HepG2 (cell line): Measurements from ENCODE around the gene CNTN4. TPM values are rescaled to one million over a fixed set of nuclear protein-coding genes. Genes with fewer than 3 reads are reported as not detected.

Source experiments
- AGO1 ChIP-seq: fragments of 200-400 bp; formaldehyde crosslinking; IDR thresholded peaks from 2 replicates; pipeline ENCODE4 v1.6.1; 2017; ENCODE audit warnings: mild to moderate bottlenecking, low read depth, low read length, moderate library complexity; ENCODE audit not compliant: poor library complexity, severe bottlenecking
- CBX2 ChIP-seq, 2 experiments: fragments of 200-600 bp in 1 of 2; sonication (generic); formaldehyde crosslinking in 1 of 2; IDR thresholded peaks; 2 replicates each; pipeline versions ENCODE4 v1.7.0 to v1.8.1; 2018 to 2022; ENCODE audit warnings: low read depth in 2 of 2, low read length in 1 of 2, mild to moderate bottlenecking in 1 of 2, missing genetic modification reagents in 1 of 2
- ESRRA ChIP-seq: sonication (generic); formaldehyde crosslinking; IDR thresholded peaks from 2 replicates; pipeline ENCODE4 v1.5.1; 2020; ENCODE audit warnings: mild to moderate bottlenecking, low read depth, missing genetic modification reagents
- FOXP1 ChIP-seq, 2 experiments: fragments of 450-650 bp in 1 of 2; IDR thresholded peaks; 2 replicates each; pipeline ENCODE4 v1.6.1; 2017 to 2018; ENCODE audit warnings: antibody characterized with exemption in 1 of 2
- HMGXB3 ChIP-seq: sonication (generic); formaldehyde crosslinking; IDR thresholded peaks from 2 replicates; pipeline ENCODE4 v1.4.0; 2020; ENCODE audit warnings: missing genetic modification reagents, borderline replicate concordance
- IRF9 ChIP-seq: sonication (generic); formaldehyde crosslinking; IDR thresholded peaks from 2 replicates; pipeline ENCODE4 v1.8.0; 2022; ENCODE audit warnings: missing genetic modification reagents, mild to moderate bottlenecking, borderline replicate concordance
- KLF11 ChIP-seq: IDR thresholded peaks from 2 replicates; pipeline ENCODE4 v1.6.1; 2016; ENCODE audit warnings: missing compliant biosample characterization
- MEF2D ChIP-seq: sonication (generic); formaldehyde crosslinking; IDR thresholded peaks from 2 replicates; pipeline ENCODE4 v1.5.1; 2020; ENCODE audit warnings: mild to moderate bottlenecking, missing genetic modification reagents
- RARA ChIP-seq: IDR thresholded peaks from 2 replicates; pipeline ENCODE4 v1.6.1; 2016; ENCODE audit warnings: missing genetic modification reagents, missing compliant biosample characterization
- RBAK ChIP-seq: sonication (generic); formaldehyde crosslinking; IDR thresholded peaks from 2 replicates; pipeline ENCODE4 v1.5.1; 2020; ENCODE audit warnings: mild to moderate bottlenecking, missing genetic modification reagents
- ZNF318 ChIP-seq: sonication (generic); formaldehyde crosslinking; IDR thresholded peaks from 2 replicates; pipeline ENCODE4 v1.4.0; 2020; ENCODE audit warnings: mild to moderate bottlenecking, missing genetic modification reagents
- ZNF460 ChIP-seq: sonication (generic); formaldehyde crosslinking; IDR thresholded peaks from 2 replicates; pipeline ENCODE4 v1.5.1; 2020; ENCODE audit warnings: missing genetic modification reagents, mild to moderate bottlenecking, borderline replicate concordance
- ZNF572 ChIP-seq: sonication (generic); formaldehyde crosslinking; IDR thresholded peaks from 2 replicates; pipeline ENCODE4 v1.5.1; 2020; ENCODE audit warnings: mild to moderate bottlenecking, missing genetic modification reagents
- polyA plus RNA-seq, 8 experiments: library from polyadenylated mRNA; depleted of rRNA in 3 of 8; stranded (reverse) in 7 of 8; unstranded in 1 of 8; fragments of >200 nt; fragmentation: Illumina TruSeq in 4 of 8; extraction: Trizol in 4 of 8; gene quantifications; 2 replicates each; pipeline versions ENCODE4 v1.2.1 to v1.2.3, GENCODE V29; 2011 to 2016; ENCODE audit warnings: low read depth in 4 of 8, missing spikeins in 1 of 8, mixed read lengths in 1 of 8; ENCODE audit not compliant: insufficient read depth in 1 of 8
- total RNA-seq, 5 experiments: library from RNA; depleted of rRNA; stranded (reverse); fragments of >200 nt; fragmentation: Illumina TruSeq; extraction: Trizol; gene quantifications; 2 replicates each; pipeline ENCODE4 v1.2.3, GENCODE V29; 2016; ENCODE audit warnings: low read depth in 1 of 5
- TF ChIP-seq, protein P1 (sequence below): IDR thresholded peaks from 2 replicates; pipeline ENCODE4 v1.6.1; 2012; ENCODE audit warnings: inconsistent platforms

Gene CNTN4
- total and polyA plus RNA-seq, 2 of the 13 experiments (the other 11 are each of a cell fraction or from before 2014, with no cell fraction given): 0.01 to 0.13 TPM

GRCh38 chr3:2415083-2415482, 316.4 kb downstream of the CNTN4 start (continued):
- no peak for TF ChIP-seq HMGXB3 (CRISPR knock-in tag)
- no peak for TF ChIP-seq RARA
- TF ChIP-seq ZNF572 (CRISPR knock-in tag): no peak
- TF ChIP-seq RBAK (CRISPR knock-in tag): no peak
- no peak for TF ChIP-seq CBX2 (IDR thresholded peaks at IDR 0.05; ENCODE audit: low read depth, low read length)
- no peak for TF ChIP-seq CBX2 (CRISPR knock-in tag; IDR thresholded peaks at IDR 0.05; ENCODE audit: low read depth)
- TF ChIP-seq FOXP1 (IDR thresholded peaks at IDR 0.05): no peak
- no peak for TF ChIP-seq FOXP1 (CRISPR knock-in tag; IDR thresholded peaks at IDR 0.05)
- TF ChIP-seq KLF11 (CRISPR knock-in tag): no peak
- no peak for TF ChIP-seq MEF2D (CRISPR knock-in tag)
- TF ChIP-seq AGO1: no peak
- no peak for TF ChIP-seq ESRRA (CRISPR knock-in tag)
- no peak for TF ChIP-seq IRF9
- TF ChIP-seq ZNF318: no peak
- TF ChIP-seq, protein P1, sequence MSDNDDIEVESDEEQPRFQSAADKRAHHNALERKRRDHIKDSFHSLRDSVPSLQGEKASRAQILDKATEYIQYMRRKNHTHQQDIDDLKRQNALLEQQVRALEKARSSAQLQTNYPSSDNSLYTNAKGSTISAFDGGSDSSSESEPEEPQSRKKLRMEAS: no peak
- no peak for TF ChIP-seq ZNF460
